SU-DHL-6 (cell line): ENCODE measurements around the gene SRGAP3.

ENCODE experiments used
- EZH2phosphoT487 ChIP-seq: fragments of 200-600 bp; sonication (generic), shearing (Covaris generic); conservative IDR thresholded peaks from 2 replicates; pipeline ENCODE4 v1.6.1; 2018; ENCODE audit warnings: mild to moderate bottlenecking, antibody characterized with exemption, low read length, moderate library complexity, mixed read lengths
- TF ChIP-seq, protein P1 (sequence below): fragments of 200-600 bp; sonication (generic); IDR thresholded peaks from one replicate; pipeline ENCODE4 v1.5.1; 2017; ENCODE audit warnings: antibody characterized with exemption, mild to moderate bottlenecking, low read length, moderate library complexity; ENCODE audit not compliant: insufficient read depth, poor library complexity, severe bottlenecking

DNA sequence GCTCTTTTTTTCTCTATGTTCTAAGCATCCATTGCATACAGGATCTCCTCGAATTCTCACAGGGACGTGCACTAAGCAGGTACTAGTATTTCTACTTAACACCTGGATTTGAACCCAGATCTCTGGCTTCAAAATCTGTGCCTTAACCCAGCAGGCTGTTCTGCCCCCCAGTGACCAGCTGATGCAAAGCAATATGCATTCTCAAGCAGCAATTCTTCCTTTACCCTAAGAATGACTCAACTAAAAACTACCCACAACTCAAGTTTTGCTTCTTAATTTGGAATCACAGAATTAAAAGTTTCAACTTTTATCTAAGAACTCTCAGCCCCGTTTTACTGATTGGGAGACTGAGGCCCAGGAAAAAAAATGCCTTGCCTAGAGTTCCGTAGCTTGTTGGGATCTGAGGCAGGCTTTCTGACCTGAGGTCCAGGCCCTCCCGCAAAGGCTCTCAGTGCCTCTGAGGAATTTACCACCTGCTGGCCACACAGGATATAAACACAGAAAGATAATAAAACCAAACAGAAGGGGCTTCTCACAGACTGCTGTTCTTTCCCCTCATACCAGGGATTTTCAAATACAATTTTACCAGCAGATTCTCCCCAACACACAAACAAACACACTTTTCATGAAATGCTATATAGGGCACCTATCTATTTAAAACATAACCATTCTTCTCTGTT is 170.7 kb downstream of the SRGAP3 start:
- TF ChIP-seq, protein P1, sequence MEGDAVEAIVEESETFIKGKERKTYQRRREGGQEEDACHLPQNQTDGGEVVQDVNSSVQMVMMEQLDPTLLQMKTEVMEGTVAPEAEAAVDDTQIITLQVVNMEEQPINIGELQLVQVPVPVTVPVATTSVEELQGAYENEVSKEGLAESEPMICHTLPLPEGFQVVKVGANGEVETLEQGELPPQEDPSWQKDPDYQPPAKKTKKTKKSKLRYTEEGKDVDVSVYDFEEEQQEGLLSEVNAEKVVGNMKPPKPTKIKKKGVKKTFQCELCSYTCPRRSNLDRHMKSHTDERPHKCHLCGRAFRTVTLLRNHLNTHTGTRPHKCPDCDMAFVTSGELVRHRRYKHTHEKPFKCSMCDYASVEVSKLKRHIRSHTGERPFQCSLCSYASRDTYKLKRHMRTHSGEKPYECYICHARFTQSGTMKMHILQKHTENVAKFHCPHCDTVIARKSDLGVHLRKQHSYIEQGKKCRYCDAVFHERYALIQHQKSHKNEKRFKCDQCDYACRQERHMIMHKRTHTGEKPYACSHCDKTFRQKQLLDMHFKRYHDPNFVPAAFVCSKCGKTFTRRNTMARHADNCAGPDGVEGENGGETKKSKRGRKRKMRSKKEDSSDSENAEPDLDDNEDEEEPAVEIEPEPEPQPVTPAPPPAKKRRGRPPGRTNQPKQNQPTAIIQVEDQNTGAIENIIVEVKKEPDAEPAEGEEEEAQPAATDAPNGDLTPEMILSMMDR: no peak
- TF ChIP-seq EZH2phosphoT487: no peak
